ENCODE measurements around the gene TCF4.

Gene TCF4

DNA sequence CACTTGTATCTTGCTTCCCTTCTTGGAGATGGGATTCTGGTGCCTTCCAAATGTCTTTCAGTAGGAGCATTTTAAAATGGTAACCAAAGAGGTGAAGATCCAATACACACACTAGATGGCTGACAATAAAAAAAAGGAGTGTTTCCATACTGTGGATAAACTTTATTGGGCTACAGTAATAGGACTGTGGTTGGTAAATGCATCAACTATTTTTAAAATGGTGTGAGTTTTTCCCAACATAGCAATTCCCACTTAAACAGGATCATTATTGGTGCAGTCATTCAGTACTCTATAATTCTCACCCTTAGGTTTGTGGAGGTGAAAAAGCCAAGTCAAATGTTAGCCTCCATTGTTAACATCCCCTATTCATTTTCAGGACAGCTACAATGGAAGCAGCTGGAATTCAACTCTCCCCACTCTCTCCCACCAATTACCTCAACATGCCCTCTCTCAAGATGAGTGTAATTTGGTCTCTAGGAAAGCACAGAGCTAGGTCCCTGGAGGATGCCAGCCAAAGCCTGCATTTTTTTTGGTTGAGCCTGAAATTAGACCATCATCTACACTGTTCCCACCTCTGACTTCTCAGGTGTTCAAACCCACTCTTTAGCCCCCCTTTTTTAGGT is 273.3 kb downstream of the TCF4 start:
- no peak for DNase-seq

DNA sequence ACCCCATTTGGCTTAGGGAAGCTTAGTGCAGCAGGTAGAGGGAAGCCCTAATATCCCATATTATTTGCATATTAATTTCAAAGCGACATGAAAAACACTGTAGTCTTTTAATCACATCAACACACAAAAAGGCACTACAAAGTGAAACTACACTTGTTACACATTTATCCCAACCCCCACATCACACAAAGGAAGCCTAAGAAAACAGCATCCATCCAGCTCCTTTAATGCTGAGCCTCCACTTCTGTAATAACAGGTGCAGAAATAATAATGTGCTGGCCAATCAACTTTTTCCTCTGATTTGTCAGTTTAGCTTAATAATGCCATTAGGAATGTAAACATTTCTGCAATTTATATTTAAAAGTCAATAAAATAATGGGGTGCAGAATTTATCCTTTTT is 274.0 kb downstream of the TCF4 start:
- no peak for DNase-seq

DNA sequence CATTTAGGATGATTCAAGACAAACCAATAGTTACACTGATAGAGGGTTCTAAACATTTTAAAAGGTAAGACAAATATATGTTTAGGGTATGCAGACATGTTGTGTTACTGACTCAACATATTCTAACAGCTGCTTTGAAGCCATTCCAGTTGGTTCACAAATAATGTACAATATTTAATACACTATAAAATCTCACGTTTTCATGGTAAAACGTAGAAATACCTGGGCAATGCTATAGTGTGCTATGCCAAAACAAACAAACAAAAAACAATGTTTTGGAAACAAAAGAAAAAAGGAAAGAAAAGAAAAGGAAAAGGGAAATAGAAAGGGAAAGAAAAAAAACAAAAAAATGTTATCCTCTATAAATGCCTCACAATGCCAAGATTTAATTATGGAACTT is 277.1 kb downstream of the TCF4 start:
- DNase-seq = no peak

DNA sequence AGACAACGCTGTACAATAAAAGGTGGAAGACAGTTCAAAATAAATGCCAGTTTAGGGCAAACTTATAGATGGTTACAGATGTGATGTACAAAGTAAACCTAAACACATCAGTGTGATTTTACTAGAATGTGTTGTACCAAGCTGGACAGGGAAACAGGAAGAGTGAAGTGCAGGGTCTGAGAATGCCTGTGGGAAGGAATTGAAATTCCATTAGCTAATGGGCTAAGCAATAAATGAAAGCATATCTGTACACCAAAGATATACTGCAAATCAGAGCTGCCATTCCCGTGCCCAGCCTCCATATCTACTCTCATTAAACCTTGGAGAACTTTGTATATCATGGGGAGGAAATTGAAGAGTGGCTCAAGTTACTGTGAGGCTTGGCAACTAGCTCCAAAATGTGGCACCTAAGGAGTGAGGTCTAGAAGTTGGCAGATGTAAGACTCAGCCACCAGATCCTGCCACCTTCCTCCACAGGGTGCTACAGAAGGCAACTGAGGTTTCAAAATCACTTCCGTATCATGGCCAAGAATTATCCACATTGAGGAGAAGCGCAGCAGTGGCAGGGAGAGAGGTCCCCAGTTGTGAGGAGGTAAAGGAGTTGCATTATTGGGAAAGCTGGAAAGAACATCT is 277.8 kb downstream of the TCF4 start:
- DNase-seq = no peak

DNA sequence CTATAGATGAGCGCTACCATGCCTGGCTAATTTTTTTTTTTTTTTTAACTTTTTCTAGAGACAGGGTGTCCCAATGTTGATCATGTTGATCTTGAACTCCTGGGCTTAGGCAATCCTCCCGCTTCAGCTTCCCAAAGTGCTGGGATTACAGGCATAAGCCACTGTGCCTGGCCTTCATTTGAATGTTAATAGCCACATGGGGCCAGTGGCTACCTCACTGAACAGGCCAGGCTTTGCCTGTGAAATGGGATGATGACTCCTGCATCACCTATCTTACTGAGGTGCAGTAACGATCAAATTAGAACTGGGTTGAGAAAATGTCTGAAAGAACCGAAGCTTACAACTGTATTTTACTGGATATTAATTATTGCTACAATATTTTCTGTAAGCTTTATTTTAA is 278.7 kb downstream of the TCF4 start:
- no peak for DNase-seq

DNA sequence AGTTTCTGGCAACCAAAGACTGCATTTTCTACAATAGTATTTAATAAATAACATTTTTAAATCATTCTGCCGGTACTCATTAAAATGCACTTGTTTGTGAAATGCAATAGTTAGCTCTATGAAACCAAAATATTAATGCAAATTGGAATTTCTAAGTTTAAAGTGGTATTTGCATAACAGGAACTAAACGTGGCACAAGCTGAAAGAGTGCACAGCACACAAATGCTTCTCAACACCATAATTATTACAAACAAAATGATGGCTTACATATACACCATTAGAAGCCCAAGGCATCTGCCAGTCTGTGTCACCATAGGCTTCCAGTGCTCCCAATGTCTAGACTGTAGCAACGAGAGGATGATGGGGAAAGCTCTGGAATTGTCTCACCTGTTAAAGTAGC is 280.5 kb downstream of the TCF4 start:
- DNase-seq = no peak

DNA sequence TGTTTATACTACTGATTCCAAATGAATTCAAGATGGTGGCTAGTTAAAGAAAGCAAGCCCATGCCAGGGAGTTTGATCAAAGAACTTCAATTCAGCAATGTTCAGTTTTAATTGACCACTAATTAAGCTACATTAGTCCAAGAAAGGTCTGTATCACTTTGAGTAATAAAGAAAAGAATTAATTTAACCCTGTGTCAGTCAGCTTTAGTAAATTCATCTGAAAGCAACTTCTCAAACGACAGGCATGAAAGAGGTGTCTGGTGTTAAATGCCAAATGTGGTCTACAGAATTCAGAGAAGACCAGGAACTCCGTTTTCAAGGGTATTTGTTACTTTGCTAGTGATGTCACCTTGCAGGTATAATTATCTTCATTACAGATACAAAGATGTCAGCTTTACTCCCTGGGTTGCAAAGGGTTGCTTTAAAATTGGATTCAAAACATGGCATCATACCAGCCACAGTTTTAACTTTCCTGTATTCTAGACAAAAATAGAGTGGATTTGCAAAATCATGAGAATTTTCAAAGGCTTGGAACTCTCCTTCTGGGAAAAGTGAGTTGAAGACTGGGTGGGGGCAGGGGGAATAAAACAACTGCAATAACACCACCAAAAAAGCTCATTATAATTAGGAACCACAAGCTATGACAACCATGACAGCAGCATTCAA is 281.5 kb downstream of the TCF4 start:
- no peak for DNase-seq

DNA sequence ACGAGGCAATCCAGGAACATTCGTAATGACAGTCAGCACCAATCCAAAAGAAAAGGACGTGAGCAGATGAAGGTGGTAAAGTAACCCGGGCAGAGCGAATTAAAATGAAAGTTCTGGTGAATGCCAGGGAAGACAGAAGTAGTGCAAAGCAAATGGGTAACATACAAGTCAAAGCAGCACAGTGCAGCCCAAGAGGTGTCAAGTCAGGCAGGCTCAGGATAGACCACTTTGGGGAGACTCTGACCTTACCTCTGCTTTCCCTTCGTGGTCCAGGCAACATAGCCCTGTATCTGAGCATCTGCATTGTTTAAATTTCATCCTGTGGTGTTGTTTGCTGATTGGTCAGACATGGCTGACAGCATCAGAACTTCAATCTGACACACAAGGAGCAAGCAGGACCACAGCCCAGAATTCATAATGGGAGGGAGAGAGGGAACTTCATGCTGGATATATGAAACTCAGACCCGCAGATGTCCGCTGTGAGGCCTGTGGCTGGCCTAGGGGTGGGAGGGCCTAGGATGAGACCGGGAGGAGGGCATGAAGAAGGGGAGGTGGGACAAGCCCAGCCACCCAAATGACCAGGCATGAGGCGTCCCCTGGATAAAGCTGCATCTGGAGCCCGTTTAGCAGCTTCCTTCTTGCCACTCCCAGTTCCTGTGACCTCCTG is 285.7 kb downstream of the TCF4 start:
- DNase-seq = no peak

DNA sequence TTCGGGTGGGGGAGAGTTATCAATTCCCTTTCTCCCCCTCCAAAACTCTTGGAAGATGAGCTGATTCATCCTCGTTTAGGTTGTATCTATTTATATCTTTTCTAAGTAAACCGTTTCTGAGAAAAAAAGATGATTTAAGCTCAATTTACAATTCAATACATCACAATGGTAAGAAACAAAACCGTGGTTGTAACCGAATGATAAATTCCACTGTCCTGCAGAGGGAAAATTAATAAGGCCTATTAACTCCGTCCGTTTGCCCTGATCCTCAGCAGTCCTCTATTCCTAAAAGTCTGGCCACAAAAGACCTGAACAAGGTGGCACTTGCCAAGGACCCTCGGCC is 286.2 kb downstream of the TCF4 start:
- DNase-seq = no peak

DNA sequence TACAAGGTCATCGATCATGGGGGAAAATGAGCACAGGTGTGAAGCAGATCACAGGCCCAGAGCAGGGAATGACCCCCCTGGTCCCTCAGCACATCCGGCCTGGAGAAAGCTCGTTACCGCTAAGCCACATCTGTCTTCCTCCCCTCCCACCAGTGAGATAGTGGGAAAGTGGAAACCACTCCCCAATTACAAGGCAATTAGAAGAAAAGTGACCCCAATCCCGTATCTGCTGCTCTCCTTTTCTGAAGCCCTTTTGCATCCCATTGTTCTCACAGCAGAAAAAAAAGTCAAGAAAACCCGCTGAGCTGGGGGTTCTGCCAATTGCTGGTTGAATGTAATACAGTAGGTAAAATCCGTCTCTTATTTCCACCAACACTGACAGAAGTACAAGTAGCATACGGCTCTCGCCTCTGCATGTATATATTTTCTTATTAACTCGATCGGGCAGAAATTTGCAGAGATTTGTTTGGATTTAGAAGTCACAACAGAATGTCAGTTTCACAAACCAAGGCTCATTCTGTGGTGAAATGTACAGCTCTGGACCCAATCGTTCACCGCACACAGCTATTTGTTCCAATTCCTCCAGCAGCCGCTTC is 287.0 kb downstream of the TCF4 start:
- no peak for DNase-seq

DNA sequence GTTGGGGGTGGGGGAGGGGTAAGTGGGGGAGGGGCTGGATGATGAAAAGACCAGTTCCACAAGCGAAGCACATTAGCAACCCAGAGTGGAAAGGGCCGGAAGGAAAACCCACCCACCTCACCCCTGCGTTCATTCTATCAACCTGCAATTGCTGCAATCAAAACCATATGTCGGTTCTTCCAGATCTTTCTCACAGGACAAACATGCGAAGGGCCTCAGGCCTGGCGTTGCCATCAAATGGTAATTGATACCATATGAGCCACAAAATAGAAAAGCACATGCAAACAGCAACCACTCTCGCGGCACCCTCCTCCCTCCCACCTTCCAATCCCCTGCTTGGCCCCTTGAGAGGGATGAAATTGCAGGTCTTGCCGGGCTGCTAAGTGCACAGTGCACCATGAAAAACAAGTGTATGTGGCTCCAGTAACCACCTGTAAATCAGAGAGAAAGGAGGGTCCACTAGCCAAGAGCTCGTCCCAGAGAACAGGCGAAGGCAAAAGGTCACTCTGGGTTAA is 287.5 kb downstream of the TCF4 start:
- DNase-seq = no peak

DNA sequence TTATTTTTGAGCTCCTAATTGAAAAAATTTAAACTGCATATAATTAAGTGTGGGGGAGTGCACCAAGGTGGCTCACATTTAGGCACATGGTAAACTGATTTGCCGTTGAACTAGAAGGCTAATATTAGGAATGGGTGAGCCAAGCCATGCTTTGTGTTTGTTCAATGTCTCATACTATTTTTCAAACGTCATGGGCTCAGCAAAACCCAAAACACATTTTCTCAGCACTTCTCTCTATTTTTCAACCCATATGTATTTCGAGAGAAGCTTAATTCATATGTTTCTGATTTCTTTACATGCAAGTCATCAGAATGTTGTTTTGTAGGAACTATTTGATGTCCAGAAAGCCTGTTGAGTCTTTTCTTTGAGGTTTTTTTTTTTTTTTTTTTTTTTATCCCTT is 291.2 kb downstream of the TCF4 start:
- DNase-seq = no peak

DNA sequence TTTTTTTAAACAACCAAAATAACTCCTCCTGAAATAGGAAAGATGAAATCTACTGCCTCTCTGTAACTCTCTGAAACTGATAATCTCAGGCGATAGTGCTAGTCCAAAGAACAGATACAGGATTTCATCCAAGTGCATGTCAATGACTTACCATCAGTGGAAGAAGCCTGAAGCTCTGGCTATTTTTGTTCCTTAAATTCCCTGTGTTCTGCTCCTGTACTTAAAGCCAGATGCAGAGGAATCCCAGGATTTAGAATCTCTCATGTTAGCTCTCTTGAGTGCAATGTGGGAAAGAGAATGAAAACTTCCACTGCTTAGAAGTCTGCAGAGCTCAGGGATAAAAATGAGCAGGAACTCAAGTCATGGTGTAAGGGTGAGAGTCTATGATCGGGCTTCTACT is 291.9 kb downstream of the TCF4 start:
- no peak for DNase-seq

DNA sequence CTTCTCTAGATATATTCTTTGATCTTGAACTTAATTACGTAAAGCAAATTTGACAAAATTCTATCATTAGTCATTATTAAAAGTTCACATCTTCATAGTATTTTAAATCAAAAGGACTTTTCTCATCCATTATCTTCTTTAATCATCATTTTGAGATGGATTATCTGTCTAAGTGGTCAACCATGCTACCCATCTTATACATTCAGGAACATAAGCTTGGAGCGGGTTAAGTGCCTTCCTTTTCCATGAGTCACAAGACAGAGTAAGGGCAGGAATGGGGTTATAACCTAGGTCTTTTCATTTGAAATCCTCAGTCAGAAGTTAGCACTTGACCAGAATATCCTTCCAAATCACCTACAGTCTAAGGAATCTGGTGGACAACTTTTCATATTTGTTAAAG is 297.1 kb downstream of the TCF4 start:
- DNase-seq = no peak

DNA sequence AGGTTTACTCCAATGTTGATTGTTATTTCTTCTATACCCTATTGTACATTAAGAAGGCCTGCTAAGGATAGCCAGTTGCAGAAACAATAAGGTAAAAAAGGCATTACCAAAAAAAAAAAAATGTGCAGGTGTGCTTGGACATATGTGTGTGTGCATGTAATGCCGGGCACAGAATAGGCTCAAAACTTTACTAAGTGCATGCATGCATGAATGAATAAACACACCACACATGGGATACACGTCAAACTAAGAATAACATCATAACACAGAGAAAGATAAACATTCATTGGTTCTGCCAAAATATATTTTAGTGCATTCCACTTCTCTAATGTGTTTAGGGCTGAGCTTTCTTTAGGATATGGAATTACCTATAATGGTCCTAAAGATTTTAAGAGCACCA is 298.2 kb downstream of the TCF4 start:
- no peak for DNase-seq

DNA sequence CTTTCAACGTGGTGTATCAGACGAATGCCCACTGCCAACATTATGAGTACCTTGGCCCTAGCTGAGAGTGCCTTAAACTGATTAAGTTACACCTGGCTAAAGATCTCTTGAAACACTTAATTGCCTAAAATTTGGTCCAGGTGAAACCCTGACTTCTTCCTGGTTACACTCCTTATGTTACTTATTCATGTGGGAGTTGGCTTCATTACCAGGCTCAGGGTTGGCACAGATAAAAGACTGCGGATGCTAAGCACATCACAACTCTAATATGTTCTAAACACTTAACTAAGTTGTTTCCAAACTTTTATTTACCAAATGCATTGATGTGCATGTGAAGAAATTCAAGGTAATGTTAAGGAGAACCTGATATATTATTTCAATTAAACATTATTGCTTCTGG is 298.9 kb downstream of the TCF4 start:
- DNase-seq = no peak

DNA sequence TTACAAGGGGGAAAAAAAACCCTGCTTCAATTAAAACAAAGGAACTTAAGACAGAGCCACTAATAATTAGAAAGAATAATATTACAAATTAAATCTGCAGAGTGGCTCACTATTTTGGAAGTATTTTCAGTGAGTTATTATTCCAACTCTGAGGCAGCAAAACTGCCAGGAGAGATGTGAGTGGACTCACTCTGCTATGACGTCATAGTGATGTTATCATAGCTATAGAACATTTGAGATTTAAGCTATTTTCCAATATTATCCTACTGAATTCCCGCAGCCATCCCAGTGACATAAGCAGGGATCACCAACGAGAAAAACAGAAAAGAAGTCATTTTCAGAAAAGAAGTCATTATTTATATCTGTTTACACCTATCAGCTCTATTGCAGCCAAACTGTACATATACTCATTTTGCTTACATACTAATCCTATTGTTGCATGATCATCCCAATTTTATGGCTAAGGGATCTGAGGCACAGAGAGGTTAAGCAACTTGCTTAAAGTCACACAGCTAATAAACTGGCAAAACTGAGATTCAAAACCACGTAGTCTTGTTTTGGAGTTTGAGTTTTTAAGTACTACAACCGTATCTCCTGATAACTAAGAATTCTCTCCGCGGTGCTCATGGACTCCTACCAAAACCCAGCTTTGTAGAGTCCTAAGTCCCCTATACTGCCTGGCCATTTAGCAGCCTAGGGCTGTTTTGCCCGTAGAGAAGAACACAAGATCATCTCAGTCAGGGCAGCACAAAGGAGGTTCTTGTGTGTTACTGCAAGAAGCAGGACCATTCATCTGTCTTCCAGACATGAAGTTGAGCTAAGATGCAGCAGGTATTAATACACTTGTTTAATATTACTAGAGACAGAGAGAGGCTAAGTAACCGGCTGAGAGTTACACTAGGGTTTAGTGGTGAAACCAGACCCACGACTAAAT is 299.8 kb downstream of the TCF4 start:
- no peak for DNase-seq

DNA sequence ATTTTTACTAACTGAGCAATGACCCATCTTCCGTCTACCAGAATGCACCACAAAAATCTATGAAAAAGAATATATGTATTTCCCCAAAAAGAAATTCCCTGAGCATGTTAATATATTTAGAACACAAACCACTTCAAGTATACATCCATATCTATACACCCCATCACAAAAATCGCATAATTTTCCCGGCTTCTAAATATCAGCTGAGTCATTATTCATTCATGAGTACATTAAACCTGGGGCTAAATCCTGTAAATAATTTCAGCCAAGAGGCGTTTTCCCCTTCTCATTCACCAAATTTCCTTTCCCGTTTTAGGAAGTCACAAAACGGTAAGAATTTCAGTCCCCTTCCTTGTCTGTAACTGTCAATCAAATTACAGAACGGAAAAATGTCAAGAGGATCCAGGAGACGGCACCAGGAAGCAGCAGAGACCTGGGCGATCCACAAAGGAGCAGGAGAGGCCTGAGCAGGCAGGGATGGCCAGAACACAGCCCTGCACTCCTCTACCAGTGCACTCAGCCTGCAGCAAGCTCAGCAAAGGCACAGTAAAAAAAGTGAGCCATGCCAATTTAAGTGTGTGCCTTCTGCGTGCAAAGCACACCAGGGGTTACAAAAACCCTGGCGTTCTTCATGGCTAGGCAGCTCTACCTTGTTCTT is 300.7 kb downstream of the TCF4 start:
- DNase-seq = no peak

DNA sequence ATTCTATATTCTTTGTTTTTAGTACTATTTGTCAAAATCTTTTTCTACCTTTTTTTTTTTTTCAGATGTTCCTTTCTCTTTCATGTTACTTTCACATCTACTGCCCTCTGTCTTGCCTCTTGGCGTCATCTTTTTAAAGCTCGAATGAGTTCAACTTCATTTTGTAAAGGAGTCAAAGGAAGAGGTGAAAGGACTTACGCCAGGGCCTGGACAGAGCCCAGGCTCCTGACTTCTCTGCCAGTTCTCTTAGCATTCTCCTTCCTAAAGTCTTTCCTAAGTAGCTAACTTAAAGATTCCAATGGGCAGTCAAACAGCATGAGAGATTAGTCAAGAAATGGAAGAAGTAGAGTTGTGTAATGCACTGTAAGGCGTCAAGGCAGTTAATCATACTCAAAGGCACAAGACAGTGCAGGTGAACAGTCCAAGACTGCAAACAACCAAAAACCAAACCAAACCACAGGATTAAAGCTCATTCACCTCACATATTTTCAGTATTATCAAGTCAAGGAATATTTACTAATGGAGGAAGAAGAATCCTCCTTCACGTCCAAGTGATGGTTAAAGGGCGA is 301.7 kb downstream of the TCF4 start:
- no peak for DNase-seq

DNA sequence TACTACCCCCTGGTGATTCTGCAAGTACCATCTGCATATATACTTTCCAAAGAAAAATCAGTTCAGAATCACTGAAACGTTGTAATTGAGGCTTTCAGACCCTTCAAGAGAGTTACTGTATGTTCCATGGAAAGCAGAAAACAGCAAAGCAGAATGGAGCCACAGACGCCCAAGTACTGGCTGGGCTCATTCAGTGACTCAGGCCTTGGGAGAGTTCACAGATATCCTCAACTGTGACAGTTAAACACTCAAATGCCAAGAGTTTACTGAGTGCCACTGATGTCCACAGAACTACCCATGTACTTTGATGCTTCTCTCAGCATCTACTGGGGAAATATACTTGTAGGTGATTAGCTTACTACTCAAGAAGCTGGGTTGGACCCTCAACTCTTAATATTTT is 303.4 kb downstream of the TCF4 start:
- no peak for DNase-seq

DNA sequence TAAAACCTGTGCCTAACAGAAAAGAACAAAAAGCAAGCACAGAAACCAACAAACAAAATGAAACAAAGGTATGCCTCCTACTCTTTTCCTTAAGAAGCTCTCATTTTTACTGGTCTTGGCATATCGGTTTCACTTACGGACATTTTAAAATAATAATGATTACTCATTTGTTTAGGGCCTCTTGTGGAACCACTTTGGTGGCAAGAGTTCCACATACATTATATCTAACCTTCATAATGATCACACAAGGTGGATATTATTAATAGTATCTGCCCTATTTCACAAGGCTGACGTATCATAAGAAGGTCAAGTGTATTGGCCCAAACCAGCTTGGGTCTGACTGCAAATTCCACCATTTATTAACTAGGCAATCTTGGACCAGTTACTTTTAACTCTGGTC is 304.7 kb downstream of the TCF4 start:
- DNase-seq = no peak

DNA sequence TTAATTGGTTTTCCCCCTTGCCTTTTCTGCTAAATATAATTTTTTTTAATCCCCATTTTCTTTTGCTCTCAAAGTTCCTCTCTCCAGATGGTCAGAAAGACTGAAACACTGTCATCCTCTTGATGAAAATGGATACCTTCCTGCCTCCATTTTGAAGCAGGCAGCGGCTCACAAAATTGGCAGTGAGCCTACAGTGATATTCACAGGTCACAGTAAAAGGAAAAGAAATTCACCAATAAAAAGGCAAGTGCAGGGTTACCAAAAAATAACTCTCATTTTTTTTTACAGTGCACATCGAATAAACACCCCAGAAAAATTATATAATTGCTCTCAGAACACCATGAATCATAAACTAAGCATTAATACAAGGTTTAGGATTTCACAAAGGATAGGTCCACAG is 307.5 kb downstream of the TCF4 start:
- no peak for DNase-seq
